Prostate gland (tissue), 2 donors: ENCODE measurements around the gene PTGR2.

ENCODE experiments used
- CTCF ChIP-seq, 4 experiments: fragments of 200-600 bp in 2 of 4; fragments of 450-650 bp in 2 of 4; sonication (generic) in 2 of 4; IDR thresholded peaks; 1 replicate in 3 of 4; 2 replicates in 1 of 4; pipeline ENCODE4 v1.5.1; 2016 to 2019; ENCODE audit warnings: antibody characterized with exemption in 4 of 4, mild to moderate bottlenecking in 2 of 4, moderate library complexity in 2 of 4
- POLR2A ChIP-seq: fragments of 450-650 bp; IDR thresholded peaks from one replicate; pipeline ENCODE4 v1.6.1; 2016; ENCODE audit warnings: antibody characterized with exemption, mild to moderate bottlenecking

DNA sequence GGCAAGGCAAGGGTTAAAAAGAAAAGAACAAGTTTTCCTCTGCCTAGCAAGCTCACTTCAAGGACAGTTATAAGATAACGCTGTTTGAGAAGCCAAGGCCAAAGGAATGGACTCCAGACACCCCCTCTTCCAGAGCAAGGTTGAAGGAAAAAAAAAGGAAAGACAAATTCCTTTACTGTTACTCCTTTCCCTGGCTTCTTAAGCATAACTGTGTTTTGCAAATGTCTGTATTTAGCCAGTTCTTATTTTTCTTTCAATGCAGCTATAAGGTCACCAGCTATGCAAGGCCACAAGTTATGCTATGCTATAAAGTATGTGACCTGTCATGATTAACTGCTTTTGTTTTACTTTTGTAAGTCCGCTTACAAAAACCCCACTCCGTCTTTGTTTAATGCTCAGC lies 61.6 kb downstream of the PTGR2 start:
- TF ChIP-seq CTCF (IDR thresholded peaks at IDR 0.05) (no peak), POLR2A (no peak)
